DND-41 (cell line): ENCODE data around the gene PPP6C.

Source experiments
- ATAC-seq: fragments of 200-7000 bp; cut with Tn5 transposase; 3 replicates; pipeline ENCODE4 v1.9.1; 2021; ENCODE audit warnings: low read depth; ENCODE audit not compliant: insufficient read depth
- DNase-seq: peaks from one replicate; pipeline ENCODE4 v3.0.0-alpha.2; 2020
- H2AFZ ChIP-seq: 2 replicates; pipeline ENCODE4 v1.6.0; 2012; ENCODE audit warnings: low read depth, low read length
- H3K27ac ChIP-seq: 2 replicates; pipeline ENCODE4 v1.5.1; 2012; ENCODE audit warnings: low read length, inconsistent platforms
- H3K27me3 ChIP-seq: fragments of 200-600 bp; sonication (generic); 2 replicates; pipeline ENCODE4 v1.6.0; 2012; ENCODE audit warnings: low read length, mild to moderate bottlenecking, inconsistent platforms; ENCODE audit not compliant: insufficient read depth, poor library complexity
- H3K36me3 ChIP-seq: 2 replicates; pipeline ENCODE4 v1.5.1; 2012; ENCODE audit warnings: low read length, inconsistent platforms; ENCODE audit not compliant: insufficient read depth
- H3K4me1 ChIP-seq: 2 replicates; pipeline ENCODE4 v1.5.1; 2012; ENCODE audit warnings: mild to moderate bottlenecking, low read length; ENCODE audit not compliant: insufficient read depth
- H3K4me2 ChIP-seq: 2 replicates; pipeline ENCODE4 v1.6.0; 2012; ENCODE audit warnings: mild to moderate bottlenecking, moderate library complexity, low read length, inconsistent platforms; ENCODE audit not compliant: insufficient read depth
- H3K4me3 ChIP-seq, 2 experiments: fragments of 200-600 bp in 1 of 2; shearing (Covaris generic) in 1 of 2; 2 replicates each; pipeline ENCODE4 v1.5.1; 2012 to 2016; ENCODE audit warnings: inconsistent platforms in 2 of 2, low read length in 2 of 2, mild to moderate bottlenecking in 2 of 2, low read depth in 1 of 2, moderate library complexity in 1 of 2
- H3K79me2 ChIP-seq: 2 replicates; pipeline ENCODE4 v1.6.0; 2012; ENCODE audit warnings: low read length, inconsistent platforms; ENCODE audit not compliant: insufficient read depth
- H3K9ac ChIP-seq: 2 replicates; pipeline ENCODE4 v1.6.0; 2012; ENCODE audit warnings: low read depth, mild to moderate bottlenecking, inconsistent platforms, low read length, moderate library complexity
- H3K9me3 ChIP-seq: 2 replicates; pipeline ENCODE4 v1.5.1; 2012; ENCODE audit warnings: low read length, moderate library complexity, mild to moderate bottlenecking, inconsistent platforms; ENCODE audit not compliant: insufficient read depth, severe bottlenecking
- H4K20me1 ChIP-seq: 2 replicates; pipeline ENCODE4 v1.6.0; 2012; ENCODE audit warnings: low read length; ENCODE audit not compliant: insufficient read depth
- CTCF ChIP-seq: IDR thresholded peaks from 2 replicates; pipeline ENCODE4 v1.5.1; 2012; ENCODE audit warnings: borderline replicate concordance, low read length, moderate library complexity, mild to moderate bottlenecking; ENCODE audit not compliant: poor library complexity, severe bottlenecking; ENCODE audit errors: extremely low read depth
- EZH2 ChIP-seq: IDR thresholded peaks from 3 replicates; pipeline ENCODE4 v1.6.1; 2012; ENCODE audit warnings: borderline replicate concordance, low read depth, mild to moderate bottlenecking, moderate library complexity, low read length, inconsistent platforms; ENCODE audit not compliant: severe bottlenecking

Gene PPP6C

GRCh38 chr9:125151730-125152129 is 37.9 kb downstream of the PPP6C start:
- H3K9me3 ChIP-seq, result no peaks in the 10 kb centered on the region
- no peak overlapping the region for H3K4me3 ChIP-seq
- ATAC-seq, result no peak
- no peaks in the 10 kb centered on the region for H3K4me1 ChIP-seq
- TF ChIP-seq EZH2, result no peak
- no peak for TF ChIP-seq CTCF
- H3K4me2 ChIP-seq, result no peak overlapping the region
- H3K27ac ChIP-seq, result no peak overlapping the region
- H3K9ac ChIP-seq, result no peak overlapping the region
- H3K79me2 ChIP-seq, result 0 out of 2 replicates have a peak, but pooled peaks cover 2% of the 10 kb centered on the region
- H2AFZ ChIP-seq, result no peak overlapping the region
- DNase-seq, result no peak
- H3K36me3 ChIP-seq, result peaks cover 51% of the 10 kb centered on the region
- H4K20me1 ChIP-seq, result no peaks in the 10 kb centered on the region; the same call in 1 of the 2 replicates
- H3K27me3 ChIP-seq, result no peaks in the 10 kb centered on the region

- no peak for DNase-seq
- H3K9ac ChIP-seq, result no peak overlapping the region
- 0 out of 2 replicates have a peak, but pooled peaks cover 2% of the 10 kb centered on the region for H3K79me2 ChIP-seq
- peaks cover 51% of the 10 kb centered on the region for H3K36me3 ChIP-seq
- H3K9me3 ChIP-seq, result no peaks in the 10 kb centered on the region
- no peak for TF ChIP-seq EZH2
- no peak overlapping the region for H3K4me3 ChIP-seq
- no peak overlapping the region for H3K27ac ChIP-seq
- ATAC-seq, result no peak
- H4K20me1 ChIP-seq, result no peaks in the 10 kb centered on the region; the same call in 1 of the 2 replicates
- no peak overlapping the region for H3K4me2 ChIP-seq
- no peaks in the 10 kb centered on the region for H3K4me1 ChIP-seq
- H2AFZ ChIP-seq, result no peak overlapping the region
- no peaks in the 10 kb centered on the region for H3K27me3 ChIP-seq
These were observed 39.0 kb downstream of the PPP6C start for GRCh38 chr9:125150349-125151245.

GRCh38 chr9:125147401-125147951 is 42.1 kb downstream of the PPP6C start:
- DNase-seq (no peak), ATAC-seq (no peak)
- Histone ChIP-seq H3K79me2 (peaks cover 8% of the 10 kb centered on the region), H4K20me1 (no peaks in the 10 kb centered on the region), H3K9ac (no peak overlapping the region), H3K27me3 (no peaks in the 10 kb centered on the region), H3K27ac (no peak overlapping the region), H3K36me3 (peaks cover 27% of the 10 kb centered on the region), H3K9me3 (no peaks in the 10 kb centered on the region), H2AFZ (no peak overlapping the region), H3K4me3 (no peak overlapping the region), H3K4me1 (peaks cover 9% of the 10 kb centered on the region), H3K4me2 (no peak overlapping the region)
- no peak for TF ChIP-seq CTCF
- no peak for TF ChIP-seq EZH2

GRCh38 chr9:125146247-125146646 is 43.4 kb downstream of the PPP6C start:
- Histone ChIP-seq H3K27ac (no peak overlapping the region), H3K36me3 (peaks cover 23% of the 10 kb centered on the region), H3K4me2 (no peak overlapping the region), H3K79me2 (peaks cover 21% of the 10 kb centered on the region), H4K20me1 (no peaks in the 10 kb centered on the region), H3K9me3 (no peaks in the 10 kb centered on the region), H3K27me3 (no peaks in the 10 kb centered on the region), H3K9ac (no peak overlapping the region), H2AFZ (no peak overlapping the region), H3K4me3 (no peak overlapping the region), H3K4me1 (peaks cover 21% of the 10 kb centered on the region)
- ATAC-seq (no peak), DNase-seq (no peak)
- TF ChIP-seq CTCF (no peak), EZH2 (no peak)
